NCI-H2227 (cell line): ENCODE results near the gene RRH.

ENCODE experiments used
- DNase-seq: peaks from one replicate; lab custom pipeline; 2025; ENCODE audit not compliant: unreplicated experiment; lab: John Stamatoyannopoulos, UW

RRH gene

GRCh38 chr4:109886303-109886702 is 58.5 kb downstream of the RRH start:
- DNase-seq, result no peak

GRCh38 chr4:109887071-109887470 is 59.3 kb downstream of the RRH start:
- DNase-seq, result no peak

GRCh38 chr4:109890076-109890475 is 62.3 kb downstream of the RRH start:
- DNase-seq, result no peak
